ENCODE data around the gene MRPL51. TPM values are rescaled to one million over a fixed set of nuclear protein-coding genes. Genes with fewer than 3 reads are reported as not detected.
"Not testable (repeated sequence)": the region's sequence is repeated elsewhere in the genome, so short reads cannot be mapped to it uniquely, and the experiment has no call there.

Gene MRPL51
- 236 TPM for polyA plus RNA-seq (2012; ENCODE audit: low read depth, missing spikeins)

GRCh38 chr12:6492838-6493496, at the start of gene MRPL51:
Gene MRPL51, minus strand, starts transcription at chr12:6493262. Its CDS starts 126 bp downstream, at chr12:6493136.
- FAIRE-seq, result peak; percentile 96
- TF ChIP-seq POLR2A (IDR thresholded peaks at IDR 0.05; ENCODE audit: low read depth, low read length) (peak; percentile 96), TAF1 (IDR thresholded peaks at IDR 0.05; ENCODE audit: low read depth, low read length) (peak; percentile 90), SPI1 (IDR thresholded peaks at IDR 0.05; ENCODE audit: low read depth, low read length) (no peak), POLR2AphosphoS5 (IDR thresholded peaks at IDR 0.05; ENCODE audit: low read depth, low read length) (peak; percentile 89), PAX5 (IDR thresholded peaks at IDR 0.05; ENCODE audit: insufficient read depth, low read length, severe bottlenecking) (no peak), POU2F2 (IDR thresholded peaks at IDR 0.05; ENCODE audit: low read depth, low read length) (no peak; the same call in 1 of the 2 replicates)

GRCh38 chr12:6542209-6543009, 49.3 kb upstream of the MRPL51 start:
- FAIRE-seq (no peak), DNase-seq (ENCODE audit: insufficient read length, low spot score) (no peak)
- TF ChIP-seq POLR2AphosphoS5 (IDR thresholded peaks at IDR 0.05; ENCODE audit: low read depth, low read length), result no peak
- TF ChIP-seq POLR2A (IDR thresholded peaks at IDR 0.05; ENCODE audit: low read depth, low read length), result no peak
- TF ChIP-seq PAX5 (IDR thresholded peaks at IDR 0.05; ENCODE audit: insufficient read depth, low read length, severe bottlenecking), result no peak
- no peak for TF ChIP-seq TAF1 (IDR thresholded peaks at IDR 0.05; ENCODE audit: low read depth, low read length)
- TF ChIP-seq SPI1 (IDR thresholded peaks at IDR 0.05; ENCODE audit: low read depth, low read length), result no peak
- no peak for TF ChIP-seq POU2F2 (IDR thresholded peaks at IDR 0.05; ENCODE audit: low read depth, low read length)

More at GRCh38 chr12:6492838-6493496, at the start of gene MRPL51:
- DNase-seq (ENCODE audit: insufficient read length, low spot score), result peak; percentile 82

GRCh38 chr12:6541371-6542165, 48.5 kb upstream of the MRPL51 start:
- DNase-seq (ENCODE audit: insufficient read length, low spot score) (no peak), FAIRE-seq (no peak)
- TF ChIP-seq SPI1 (IDR thresholded peaks at IDR 0.05; ENCODE audit: low read depth, low read length), result no peak
- TF ChIP-seq POU2F2 (IDR thresholded peaks at IDR 0.05; ENCODE audit: low read depth, low read length), result no peak
- TF ChIP-seq POLR2A (IDR thresholded peaks at IDR 0.05; ENCODE audit: low read depth, low read length), result no peak
- TF ChIP-seq POLR2AphosphoS5 (IDR thresholded peaks at IDR 0.05; ENCODE audit: low read depth, low read length), result no peak
- no peak for TF ChIP-seq PAX5 (IDR thresholded peaks at IDR 0.05; ENCODE audit: insufficient read depth, low read length, severe bottlenecking)
- TF ChIP-seq TAF1 (IDR thresholded peaks at IDR 0.05; ENCODE audit: low read depth, low read length), result no peak

GRCh38 chr12:6540181-6540877, 47.3 kb upstream of the MRPL51 start:
- FAIRE-seq (peak; percentile 75), DNase-seq (ENCODE audit: insufficient read length, low spot score) (peak; percentile 65)
- TF ChIP-seq POLR2A (IDR thresholded peaks at IDR 0.05; ENCODE audit: low read depth, low read length) (no peak), SPI1 (IDR thresholded peaks at IDR 0.05; ENCODE audit: low read depth, low read length) (0 out of 2 replicates have a peak, but pooled peaks have one; percentile 2), POU2F2 (IDR thresholded peaks at IDR 0.05; ENCODE audit: low read depth, low read length) (no peak), POLR2AphosphoS5 (IDR thresholded peaks at IDR 0.05; ENCODE audit: low read depth, low read length) (no peak)

- peak; percentile 40 for FAIRE-seq
- TF ChIP-seq POLR2AphosphoS5 (IDR thresholded peaks at IDR 0.05; ENCODE audit: low read depth, low read length) (0 out of 2 replicates have a peak, but pooled peaks have one; percentile 30), POU2F2 (IDR thresholded peaks at IDR 0.05; ENCODE audit: low read depth, low read length) (0 out of 2 replicates have a peak, but pooled peaks have one; percentile 41), PAX5 (IDR thresholded peaks at IDR 0.05; ENCODE audit: insufficient read depth, low read length, severe bottlenecking) (no peak), TAF1 (IDR thresholded peaks at IDR 0.05; ENCODE audit: low read depth, low read length) (no peak), SPI1 (IDR thresholded peaks at IDR 0.05; ENCODE audit: low read depth, low read length) (no peak), POLR2A (IDR thresholded peaks at IDR 0.05; ENCODE audit: low read depth, low read length) (peak; percentile 21; the same call in 1 of the 2 replicates)
- DNase-seq (ENCODE audit: insufficient read length, low spot score), result no peak
Measured at GRCh38 chr12:6539707-6540134, 46.7 kb upstream of the MRPL51 start.

DNA sequence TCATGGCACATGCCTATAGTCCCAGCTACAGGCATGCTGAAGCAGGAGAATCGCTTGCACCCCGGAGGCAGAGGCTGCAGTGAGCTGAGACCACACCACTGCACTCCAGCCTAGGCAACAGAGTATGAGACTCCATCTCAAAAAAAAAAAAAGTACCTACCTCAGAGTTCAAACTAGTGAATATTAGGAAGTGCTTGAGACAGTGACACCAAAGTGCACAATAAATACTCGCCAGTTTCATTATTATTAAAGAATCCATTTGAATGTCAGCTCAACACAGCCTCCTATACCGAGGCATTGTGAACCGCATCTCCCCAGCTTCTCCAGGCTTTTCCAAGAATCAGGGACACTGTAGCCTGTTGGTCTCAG, 46.2 kb upstream of the MRPL51 start:
- FAIRE-seq (no peak), DNase-seq (ENCODE audit: insufficient read length, low spot score) (no peak)
- TF ChIP-seq SPI1 (IDR thresholded peaks at IDR 0.05; ENCODE audit: low read depth, low read length), result 0 out of 2 replicates have a peak, but pooled peaks have one; percentile 16
- TF ChIP-seq PAX5 (IDR thresholded peaks at IDR 0.05; ENCODE audit: insufficient read depth, low read length, severe bottlenecking), result no peak

- FAIRE-seq (peak; percentile 79), DNase-seq (ENCODE audit: insufficient read length, low spot score) (no peak)
- TF ChIP-seq POLR2A (IDR thresholded peaks at IDR 0.05; ENCODE audit: low read depth, low read length) (peak; percentile 87), POLR2AphosphoS5 (IDR thresholded peaks at IDR 0.05; ENCODE audit: low read depth, low read length) (peak; percentile 50; the same call in 1 of the 2 replicates), POU2F2 (IDR thresholded peaks at IDR 0.05; ENCODE audit: low read depth, low read length) (peak; percentile 57; the same call in 1 of the 2 replicates), TAF1 (IDR thresholded peaks at IDR 0.05; ENCODE audit: low read depth, low read length) (no peak), SPI1 (IDR thresholded peaks at IDR 0.05; ENCODE audit: low read depth, low read length) (no peak)
Measured at GRCh38 chr12:6538420-6539313, 45.6 kb upstream of the MRPL51 start.

GRCh38 chr12:6537580-6538419, 44.7 kb upstream of the MRPL51 start:
- DNase-seq (ENCODE audit: insufficient read length, low spot score); FAIRE-seq: not testable (repeated sequence)
